Hepatocyte (in vitro differentiated cells): ENCODE measurements around the gene SHOC2. TPM values are rescaled to one million over a fixed set of nuclear protein-coding genes. Genes with fewer than 3 reads are reported as not detected.

Experiments used
- DNase-seq: peaks from one replicate; pipeline ENCODE4 v3.0.0-alpha.2; 2016; ENCODE audit warnings: low spot score
- H2AFZ ChIP-seq: fragments of 200-600 bp; sonication (generic); 2 replicates; pipeline ENCODE4 v1.6.0; 2016; ENCODE audit warnings: antibody characterized with exemption, mild to moderate bottlenecking
- H3K27ac ChIP-seq: fragments of 200-600 bp; sonication (generic); 2 replicates; pipeline ENCODE4 v1.5.1; 2016; ENCODE audit warnings: mild to moderate bottlenecking
- H3K27me3 ChIP-seq: fragments of 200-600 bp; sonication (generic); 2 replicates; pipeline ENCODE4 v1.6.1; 2016
- H3K36me3 ChIP-seq: fragments of 200-600 bp; sonication (generic); replicated peaks from 2 replicates; pipeline ENCODE4 v1.5.1; 2016; ENCODE audit warnings: low read depth; ENCODE audit not compliant: insufficient read depth
- H3K4me1 ChIP-seq: fragments of 200-600 bp; sonication (generic); 2 replicates; pipeline ENCODE4 v1.5.1; 2016; ENCODE audit warnings: mild to moderate bottlenecking, moderate library complexity; ENCODE audit not compliant: insufficient read depth
- H3K4me2 ChIP-seq: fragments of 200-600 bp; sonication (generic); 2 replicates; pipeline ENCODE4 v1.6.0; 2016
- H3K4me3 ChIP-seq: fragments of 200-600 bp; sonication (generic); 2 replicates; pipeline ENCODE4 v1.5.1; 2016; ENCODE audit warnings: mild to moderate bottlenecking
- H3K79me2 ChIP-seq: fragments of 200-600 bp; sonication (generic); 2 replicates; pipeline ENCODE4 v1.6.0; 2017; ENCODE audit warnings: mild to moderate bottlenecking
- H3K9me2 ChIP-seq: fragments of 200-600 bp; sonication (generic); replicated peaks from 2 replicates; pipeline ENCODE4 v1.6.0; 2017; ENCODE audit warnings: mild to moderate bottlenecking; ENCODE audit not compliant: insufficient read depth
- H3K9me3 ChIP-seq: fragments of 200-600 bp; sonication (generic); 2 replicates; pipeline ENCODE4 v1.5.1; 2016; ENCODE audit warnings: low read depth, mild to moderate bottlenecking
- H4K20me1 ChIP-seq: fragments of 200-600 bp; sonication (generic); 2 replicates; pipeline ENCODE4 v1.6.0; 2016; ENCODE audit warnings: mild to moderate bottlenecking; ENCODE audit not compliant: insufficient read depth, poor library complexity, severe bottlenecking
- CTCF ChIP-seq: fragments of 200-600 bp; sonication (generic); IDR thresholded peaks from 2 replicates; pipeline ENCODE4 v1.5.1; 2016; ENCODE audit warnings: antibody characterized with exemption, mild to moderate bottlenecking; ENCODE audit not compliant: poor library complexity
- EZH2 ChIP-seq: fragments of 200-600 bp; sonication (generic); IDR thresholded peaks from 2 replicates; pipeline ENCODE4 v1.6.1; 2016; ENCODE audit warnings: antibody characterized with exemption, mild to moderate bottlenecking, borderline replicate concordance
- EZH2phosphoT487 ChIP-seq: fragments of 200-600 bp; sonication (generic); IDR thresholded peaks from one replicate; pipeline ENCODE4 v1.6.1; 2018; ENCODE audit warnings: antibody characterized with exemption, mild to moderate bottlenecking, low read depth, moderate library complexity; ENCODE audit not compliant: unreplicated experiment, severe bottlenecking
- WGBS: methylation state at CpG from one replicate; pipeline ENCODE4 v1.1.6; 2016; ENCODE audit warnings: low lambda C conversion rate; ENCODE audit errors: missing lambda C conversion rate; 5-methylcytosine and 5-hydroxymethylcytosine counted together
- polyA plus RNA-seq: library from polyadenylated mRNA; unstranded; fragments of >200 nt; fragmentation: Nextera tagmentation; extraction: Ambion mirVana; gene quantifications from 2 replicates; pipeline ENCODE4 v1.2.1, GENCODE V29; 2016
- total RNA-seq: library from RNA; depleted of rRNA; stranded (reverse); fragments of >200 nt; gene quantifications from 2 replicates; pipeline ENCODE4 v1.2.3, GENCODE V29; 2014

Gene SHOC2
- total and polyA plus RNA-seq, 2 experiments from 2014 or later: 27.5 to 58.9 TPM

DNA sequence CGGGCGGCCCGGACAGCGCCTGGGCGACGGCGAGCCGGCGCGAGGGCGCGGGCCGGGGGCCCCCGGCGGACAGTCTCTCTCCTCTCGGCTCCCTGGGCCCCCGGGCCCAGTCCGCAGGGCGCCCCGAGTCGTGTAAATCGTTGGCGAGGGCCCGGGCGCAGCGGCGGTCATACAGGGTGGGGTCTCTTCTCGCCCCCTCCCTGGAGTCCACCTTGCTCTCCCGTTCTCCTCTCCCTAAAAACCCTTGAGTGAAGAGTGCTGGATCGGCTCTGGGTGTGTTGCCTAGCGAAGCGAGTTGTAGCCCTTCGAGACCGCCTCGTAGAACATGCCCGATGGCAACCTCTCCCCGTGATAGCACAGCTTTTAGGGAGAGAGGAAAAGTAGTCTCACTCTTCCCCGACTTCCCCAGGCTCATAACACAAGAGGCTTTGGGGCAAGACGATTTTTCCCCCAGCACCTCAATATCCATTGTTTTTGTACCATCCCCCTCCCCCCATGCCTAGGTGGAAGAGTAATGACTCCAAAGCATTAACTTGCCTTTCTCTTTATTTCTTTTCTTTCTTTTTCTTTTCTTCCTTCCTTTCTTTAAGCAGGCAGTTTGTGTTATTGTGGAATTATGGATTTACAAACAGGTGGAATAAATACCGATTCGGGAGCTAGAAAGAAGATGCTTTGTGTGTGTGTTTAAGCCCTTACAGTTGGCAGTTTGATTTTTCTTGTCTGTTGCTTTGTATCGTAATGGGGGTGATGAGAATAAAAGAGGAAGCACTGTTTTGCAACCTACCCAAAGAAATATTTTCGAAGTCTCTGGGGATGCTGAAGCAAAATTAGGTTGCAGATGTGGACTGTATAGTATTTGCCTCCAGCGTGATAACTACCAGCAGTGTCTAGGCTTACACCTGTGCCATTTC, 822 bp downstream of the SHOC2 start:
- TF ChIP-seq EZH2phosphoT487: no peak
- no peak for TF ChIP-seq EZH2
- TF ChIP-seq CTCF: no peak
- H4K20me1 ChIP-seq: peaks cover 50% of the 10 kb centered on the region
- H3K79me2 ChIP-seq: peaks cover 65% of the 10 kb centered on the region
- H3K4me1 ChIP-seq: peaks cover 15% of the 10 kb centered on the region
- no peaks in the 10 kb centered on the region for H3K9me3 ChIP-seq
- H3K9me2 ChIP-seq: no peaks in the 10 kb centered on the region
- WGBS: 2% methylated on average over 23 of the region's 44 CpGs
- peak overlapping the region; percentile 79 for H3K4me2 ChIP-seq
- DNase-seq: peak; percentile 52
- H3K27me3 ChIP-seq: no peaks in the 10 kb centered on the region
- peak overlapping the region; percentile 94 for H3K27ac ChIP-seq
- no peaks in the 10 kb centered on the region for H3K36me3 ChIP-seq
- H3K4me3 ChIP-seq: peak overlapping the region; percentile 54
- H2AFZ ChIP-seq: no peak overlapping the region

GRCh38 chr10:110923856-110924493, 4.6 kb downstream of the SHOC2 start:
- no peak overlapping the region for H3K4me3 ChIP-seq
- 48% methylated on average over 2 of the region's 2 CpGs for WGBS
- no peaks in the 10 kb centered on the region for H3K9me2 ChIP-seq
- peaks cover 85% of the 10 kb centered on the region for H4K20me1 ChIP-seq
- DNase-seq: peak; percentile 23
- no peak overlapping the region for H3K27ac ChIP-seq
- peaks cover 8% of the 10 kb centered on the region for H3K4me1 ChIP-seq
- no peak overlapping the region for H2AFZ ChIP-seq
- peaks cover 87% of the 10 kb centered on the region for H3K79me2 ChIP-seq
- peak overlapping the region; percentile 34 for H3K4me2 ChIP-seq
- TF ChIP-seq EZH2phosphoT487 (no peak), CTCF (no peak), EZH2 (no peak)
- no peaks in the 10 kb centered on the region for H3K36me3 ChIP-seq
- H3K9me3 ChIP-seq: no peaks in the 10 kb centered on the region
- no peaks in the 10 kb centered on the region for H3K27me3 ChIP-seq

- 96% methylated on average over 2 of the region's 2 CpGs for WGBS
- DNase-seq: no peak
- Histone ChIP-seq H3K27me3 (no peaks in the 10 kb centered on the region), H3K4me3 (no peak overlapping the region), H2AFZ (no peak overlapping the region), H3K4me2 (no peak overlapping the region), H3K36me3 (no peaks in the 10 kb centered on the region), H3K4me1 (no peaks in the 10 kb centered on the region), H3K79me2 (peaks cover 100% of the 10 kb centered on the region), H3K9me3 (no peaks in the 10 kb centered on the region), H4K20me1 (peaks cover 97% of the 10 kb centered on the region), H3K9me2 (no peaks in the 10 kb centered on the region), H3K27ac (no peak overlapping the region)
- TF ChIP-seq EZH2phosphoT487 (no peak), EZH2 (no peak), CTCF (no peak)
Observed at GRCh38 chr10:110927461-110927860, 8.1 kb downstream of the SHOC2 start.
